MM.1S (cell line): ENCODE data around the gene MAEA.

ENCODE experiments used
- CTCF ChIP-seq: fragments of 300-600 bp; sonication (generic); IDR thresholded peaks from 2 replicates; pipeline ENCODE4 v1.5.1; 2016; ENCODE audit warnings: antibody characterized with exemption, low read length, mixed read lengths
- EZH2 ChIP-seq: fragments of 300-600 bp; sonication (generic); optimal IDR thresholded peaks from 2 replicates; pipeline ENCODE3; 2017; ENCODE audit warnings: low read depth, mild to moderate bottlenecking, antibody characterized with exemption, low read length, mixed read lengths

DNA sequence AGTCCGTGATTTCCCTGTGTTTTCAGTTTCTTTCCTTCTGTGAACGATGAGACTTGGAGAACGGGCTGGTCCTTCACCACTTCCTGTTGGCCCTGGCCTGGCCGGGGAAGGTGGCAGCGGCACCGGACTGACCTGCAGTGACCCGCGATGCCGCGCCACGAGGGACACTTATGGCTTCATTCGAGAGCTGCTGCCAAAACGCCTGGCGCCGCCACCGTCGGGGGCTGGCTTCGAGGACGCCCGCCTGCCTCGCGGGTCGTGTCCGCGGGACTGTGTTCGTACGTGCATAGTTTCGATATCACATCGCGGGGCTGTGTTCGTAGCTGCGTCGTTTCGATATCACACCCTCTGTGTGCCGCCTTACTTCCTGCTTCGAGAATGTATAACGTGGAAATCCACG, 49.8 kb downstream of the MAEA start:
- TF ChIP-seq EZH2 (no peak), CTCF (no peak)
